Measurements from ENCODE around the gene EXTL1. TPM values are rescaled to one million over a fixed set of nuclear protein-coding genes. Genes with fewer than 3 reads are reported as not detected.

EXTL1 gene
- total RNA-seq, 2 donors from 2014 or later = 1.6 TPM; not detected in 1

DNA sequence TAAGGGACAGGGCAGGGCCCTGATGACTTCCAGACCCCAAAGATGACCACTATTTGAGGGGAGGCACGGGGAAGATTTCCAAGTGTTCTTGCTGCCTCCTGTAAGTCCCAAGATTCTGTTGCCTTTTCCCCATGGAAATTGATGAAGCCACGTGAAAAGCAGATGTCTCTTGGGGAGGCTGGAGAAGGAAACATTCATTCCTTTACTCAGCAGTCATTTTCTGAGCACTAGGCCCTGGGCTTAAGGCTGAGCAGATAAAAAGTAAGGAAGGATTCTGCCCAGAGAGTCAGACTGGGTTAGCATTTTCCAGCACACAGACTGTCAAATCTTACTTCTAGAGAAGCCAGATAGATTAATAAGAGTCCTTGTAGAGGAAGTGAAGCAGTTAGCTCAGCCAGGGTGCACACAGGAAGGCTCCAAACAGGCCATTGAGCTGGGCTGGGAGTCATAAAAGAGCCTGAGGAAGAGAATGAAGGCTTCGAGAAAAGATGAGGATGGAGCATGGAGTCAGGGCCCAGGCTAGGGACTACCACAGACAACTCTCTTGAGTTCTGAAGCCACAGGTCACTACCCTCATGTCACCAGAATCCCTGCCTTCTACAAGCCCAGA, 10.1 kb downstream of the EXTL1 start:
- no peak for ATAC-seq (ENCODE audit: insufficient number of reproducible peaks, low FRiP score, low read depth)
- no peak for TF ChIP-seq CTCF (IDR thresholded peaks at IDR 0.05)
- no peak overlapping the region for H3K4me3 ChIP-seq

DNA sequence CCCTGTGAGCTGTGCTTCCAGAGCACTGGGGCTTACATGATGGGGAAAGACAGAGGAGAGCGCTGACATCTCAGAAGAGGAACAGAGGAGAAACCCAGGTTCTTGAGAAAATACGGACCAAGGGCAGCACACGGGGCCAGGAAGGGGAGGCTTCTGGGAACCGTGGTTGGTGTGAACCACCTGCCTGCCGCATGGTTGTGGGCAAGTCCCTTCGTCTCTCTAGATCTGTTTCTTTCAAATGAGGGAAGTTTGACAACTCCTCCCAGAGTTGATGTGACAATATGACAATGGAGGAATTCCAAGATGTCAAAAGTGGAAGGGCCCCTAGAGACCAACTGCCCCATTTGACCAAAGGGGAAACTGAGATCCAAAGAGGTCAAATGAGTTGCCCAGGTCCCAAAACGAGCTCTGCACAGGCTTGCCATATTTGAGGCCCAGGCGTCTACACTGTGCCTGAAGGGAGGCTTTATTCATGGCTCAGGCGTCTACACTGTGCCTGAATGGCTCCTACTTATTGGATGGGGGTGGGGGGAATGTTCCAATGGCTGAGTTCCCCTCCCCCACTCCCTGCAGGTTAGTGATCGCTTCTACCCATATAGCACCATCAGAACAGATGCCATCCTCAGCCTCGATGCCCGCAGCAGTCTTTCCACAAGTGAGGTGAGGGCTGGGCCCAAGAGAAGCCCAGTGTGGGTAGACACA, 11.2 kb downstream of the EXTL1 start:
- ATAC-seq (ENCODE audit: insufficient number of reproducible peaks, low FRiP score, low read depth) = no peak
- Histone ChIP-seq H3K27ac (no peak overlapping the region), H3K27me3 (replicated peaks; ENCODE audit: insufficient read depth) (no peaks in the 10 kb centered on the region), H3K4me3 (no peak overlapping the region), H3K4me1 (ENCODE audit: control insufficient read depth in 1 of 2, low read depth in 2 of 2) (peaks cover 8 to 13% of the 10 kb centered on the region in 2 donors), H3K9me3 (no peaks in the 10 kb centered on the region), H3K36me3 (no peaks in the 10 kb centered on the region)
- no peak for DNase-seq (ENCODE audit: low spot score)
- no peak for TF ChIP-seq CTCF (IDR thresholded peaks at IDR 0.05)

More for the DNA sequence above, 10.1 kb downstream of the EXTL1 start:
- H3K9me3 ChIP-seq = no peaks in the 10 kb centered on the region
- no peak for DNase-seq (ENCODE audit: low spot score)
- no peak overlapping the region for H3K27ac ChIP-seq
- peaks cover 8 to 13% of the 10 kb centered on the region in 2 donors for H3K4me1 ChIP-seq (ENCODE audit: control insufficient read depth in 1 of 2, low read depth in 2 of 2)
- H3K27me3 ChIP-seq (replicated peaks; ENCODE audit: insufficient read depth) = no peaks in the 10 kb centered on the region
- no peaks in the 10 kb centered on the region for H3K36me3 ChIP-seq

DNA sequence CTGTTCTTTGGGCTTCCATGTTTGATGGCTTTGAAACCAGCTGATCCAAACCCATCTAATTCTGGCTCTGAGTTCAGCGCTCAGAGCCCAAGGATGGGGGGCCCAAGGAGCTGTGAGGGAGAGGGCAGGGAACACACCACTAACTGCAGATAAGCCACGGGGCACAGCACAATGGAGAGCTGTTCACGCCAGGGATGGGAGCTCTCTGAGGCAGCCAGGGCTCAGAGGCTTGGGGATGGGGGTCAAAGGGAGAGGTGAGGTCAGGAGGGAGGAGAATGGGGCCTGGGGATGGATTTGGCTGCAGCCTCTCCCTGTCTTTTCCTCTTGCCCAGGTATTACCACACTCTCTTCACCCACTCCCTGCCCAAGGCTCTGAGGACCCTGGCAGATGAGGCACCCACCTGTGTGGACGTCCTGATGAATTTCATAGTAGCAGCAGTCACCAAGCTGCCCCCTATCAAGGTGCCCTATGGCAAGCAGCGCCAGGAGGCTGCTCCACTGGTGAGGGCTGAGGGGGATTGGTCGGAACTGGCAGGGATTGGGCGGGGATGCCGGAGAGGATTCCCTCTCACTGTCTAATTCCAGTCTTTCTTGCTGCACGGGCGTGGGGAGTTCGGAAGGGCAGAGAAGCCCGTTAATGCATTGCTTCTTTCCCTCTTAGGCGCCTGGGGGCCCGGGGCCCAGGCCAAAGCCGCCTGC, 13.1 kb downstream of the EXTL1 start:
- Histone ChIP-seq H3K27me3 (replicated peaks; ENCODE audit: insufficient read depth) (no peaks in the 10 kb centered on the region), H3K4me3 (peak overlapping the region; percentile 98), H3K36me3 (no peaks in the 10 kb centered on the region), H3K9me3 (no peaks in the 10 kb centered on the region), H3K27ac (no peak overlapping the region), H3K4me1 (ENCODE audit: control insufficient read depth in 1 of 2, low read depth in 2 of 2) (peaks cover 8 to 13% of the 10 kb centered on the region in 2 donors)
- TF ChIP-seq CTCF (IDR thresholded peaks at IDR 0.05) = no peak
- DNase-seq (ENCODE audit: low spot score) (no peak), ATAC-seq (ENCODE audit: insufficient number of reproducible peaks, low FRiP score, low read depth) (no peak)

GRCh38 chr1:26035203-26035958, 13.8 kb downstream of the EXTL1 start:
- H3K9me3 ChIP-seq = no peaks in the 10 kb centered on the region
- no peak for TF ChIP-seq CTCF (IDR thresholded peaks at IDR 0.05)
- H3K36me3 ChIP-seq = no peaks in the 10 kb centered on the region
- H3K4me1 ChIP-seq (ENCODE audit: control insufficient read depth in 1 of 2, low read depth in 2 of 2) = peaks cover 8 to 13% of the 10 kb centered on the region in 2 donors
- H3K27ac ChIP-seq = peak overlapping the region; percentile 60 to 77
- ATAC-seq (ENCODE audit: insufficient number of reproducible peaks, low FRiP score, low read depth) (peak; percentile 81), DNase-seq (ENCODE audit: low spot score) (peak; percentile 90)
- no peaks in the 10 kb centered on the region for H3K27me3 ChIP-seq (replicated peaks; ENCODE audit: insufficient read depth)
- H3K4me3 ChIP-seq = peak overlapping the region; percentile 98
